BE2C (cell line): ENCODE measurements around the gene GABBR1.
"Not testable (repeated sequence)": the region's sequence is repeated elsewhere in the genome, so short reads cannot be mapped to it uniquely, and the experiment has no call there.

Experiments
- DNase-seq: peaks from one replicate; pipeline ENCODE4 v3.0.0-alpha.2; 2020
- H3K27me3 ChIP-seq: fragments of 250-450 bp; sonication (Bioruptor Pico); 2 replicates; pipeline ENCODE4 v1.5.1; 2020; ENCODE audit warnings: mild to moderate bottlenecking
- H3K36me3 ChIP-seq: fragments of 250-450 bp; sonication (Bioruptor Pico); 2 replicates; pipeline ENCODE4 v1.5.1; 2020; ENCODE audit warnings: mild to moderate bottlenecking
- H3K4me1 ChIP-seq: fragments of 250-450 bp; sonication (Bioruptor Pico); 2 replicates; pipeline ENCODE4 v1.5.1; 2020
- H3K4me3 ChIP-seq: 2 replicates; pipeline ENCODE4 v1.5.1; 2011; ENCODE audit warnings: low read depth, low read length
- H3K9me3 ChIP-seq: fragments of 250-450 bp; sonication (Bioruptor Pico); 2 replicates; pipeline ENCODE4 v1.5.1; 2020
- CTCF ChIP-seq: IDR thresholded peaks from 2 replicates; pipeline ENCODE4 v1.5.1; 2012; ENCODE audit warnings: mild to moderate bottlenecking, low read depth, low read length

GABBR1 gene

GRCh38 chr6:29666826-29667130 is 33.8 kb upstream of the GABBR1 start:
- no peak overlapping the region for H3K4me3 ChIP-seq
- no peaks in the 10 kb centered on the region for H3K36me3 ChIP-seq
- DNase-seq, result no peak
- TF ChIP-seq CTCF, result no peak
- H3K9me3 ChIP-seq, result no peaks in the 10 kb centered on the region
- H3K4me1 ChIP-seq, result no peaks in the 10 kb centered on the region
- H3K27me3 ChIP-seq, result peaks cover 7% of the 10 kb centered on the region

- Histone ChIP-seq H3K4me1 (no peaks in the 10 kb centered on the region), H3K9me3 (no peaks in the 10 kb centered on the region), H3K36me3 (no peaks in the 10 kb centered on the region), H3K27me3 (peaks cover 6% of the 10 kb centered on the region), H3K4me3 (no peak overlapping the region)
- no peak for TF ChIP-seq CTCF
- no peak for DNase-seq
These were observed 33.2 kb upstream of the GABBR1 start for GRCh38 chr6:29665942-29666825.

- Histone ChIP-seq H3K4me3 (no peak overlapping the region), H3K36me3 (no peaks in the 10 kb centered on the region), H3K27me3 (peaks cover 10% of the 10 kb centered on the region), H3K9me3 (no peaks in the 10 kb centered on the region), H3K4me1 (no peaks in the 10 kb centered on the region)
- no peak for TF ChIP-seq CTCF
- DNase-seq, result no peak
These were observed 30.5 kb upstream of the GABBR1 start for GRCh38 chr6:29663300-29664042.

DNA sequence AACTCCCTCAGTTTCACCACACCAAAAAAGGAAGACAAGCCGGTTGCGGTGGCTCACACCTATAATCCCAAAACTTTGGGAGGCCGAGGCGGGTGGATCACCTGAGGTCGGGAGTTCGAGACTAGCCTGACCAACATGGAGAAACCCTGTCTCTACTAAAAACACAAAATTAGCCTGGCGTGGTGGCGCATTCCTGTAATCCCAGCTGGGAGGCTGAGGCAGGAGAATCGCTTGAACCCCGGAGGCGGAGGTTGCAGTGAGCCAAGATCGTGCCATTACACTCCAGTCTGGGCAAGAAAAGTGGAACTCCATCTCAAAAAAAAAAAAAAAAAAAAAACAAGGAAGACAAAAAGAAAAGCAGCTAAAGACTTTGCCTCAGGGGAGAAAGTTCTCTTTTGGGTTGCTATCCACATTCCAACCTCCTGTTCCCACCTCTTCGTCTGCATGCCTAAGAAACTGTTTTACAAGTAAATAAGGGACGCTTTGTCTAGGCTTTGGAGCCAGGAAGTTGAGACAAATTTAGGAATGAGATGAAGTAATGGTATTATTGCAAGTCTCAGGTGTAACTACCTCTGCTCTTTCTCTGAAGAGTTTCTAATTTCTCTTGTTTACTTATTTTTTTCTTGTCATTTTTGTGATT is 28.6 kb upstream of the GABBR1 start:
- not testable (repeated sequence) for H3K36me3 ChIP-seq, DNase-seq, H3K9me3 ChIP-seq, H3K4me3 ChIP-seq, H3K4me1 ChIP-seq
- peaks cover 17% of the 10 kb centered on the region for H3K27me3 ChIP-seq

GRCh38 chr6:29661071-29661470 is 28.1 kb upstream of the GABBR1 start:
- no peaks in the 10 kb centered on the region for H3K36me3 ChIP-seq
- no peak overlapping the region for H3K4me3 ChIP-seq
- no peak for DNase-seq
- H3K27me3 ChIP-seq, result peaks cover 22% of the 10 kb centered on the region
- no peak for TF ChIP-seq CTCF
- H3K4me1 ChIP-seq, result no peaks in the 10 kb centered on the region
- H3K9me3 ChIP-seq, result no peaks in the 10 kb centered on the region

- no peak for TF ChIP-seq CTCF
- H3K27me3 ChIP-seq, result peaks cover 28% of the 10 kb centered on the region
- H3K4me3 ChIP-seq, result no peak within 1 kb of the TSS
- H3K4me1 ChIP-seq, result no peaks in the 10 kb centered on the region
- H3K36me3 ChIP-seq, result no peaks in the 10 kb centered on the region
- DNase-seq, result no peak
- H3K9me3 ChIP-seq, result no peaks in the 10 kb centered on the region
These were observed 23.8 kb upstream of the GABBR1 start, which contains the start of gene MOG for GRCh38 chr6:29656798-29657197. Gene MOG, plus strand, starts transcription at chr6:29657092. Its CDS starts 118 bp downstream, at chr6:29657210.
